OCI-LY7 (cell line): Measurements from ENCODE around the gene NOS3. TPM values are rescaled to one million over a fixed set of nuclear protein-coding genes. Genes with fewer than 3 reads are reported as not detected.

ENCODE experiments used
- BruUV-seq: library from RNA; stranded (reverse); fragments of 400-500 nt; replicated peaks from 2 replicates; lab custom pipeline; 2021; lab: Mats Ljungman, UMichigan
- CTCF ChIA-PET: fragments of 300-600 bp; sonication (Branson Sonifier 250); formaldehyde crosslinking; loops from one replicate; lab custom pipeline; 2022; ENCODE audit warnings: antibody characterized with exemption; ENCODE audit not compliant: unreplicated experiment; lab: Charles Lee
- POLR2A ChIA-PET: fragments of 300-600 bp; sonication (Branson Sonifier 250); formaldehyde crosslinking; loops from one replicate; lab custom pipeline; 2022; ENCODE audit warnings: antibody characterized with exemption; lab: Charles Lee
- DNase-seq: peaks from one replicate; pipeline ENCODE4 v3.0.0-alpha.2; 2015; ENCODE audit warnings: low spot score
- H2AFZ ChIP-seq: fragments of 200-600 bp; sonication (generic), shearing (Covaris generic); 2 replicates; pipeline ENCODE4 v1.6.1; 2014; ENCODE audit warnings: mild to moderate bottlenecking, antibody characterized with exemption, low read length, moderate library complexity
- H3K27ac ChIP-seq: fragments of 200-600 bp; sonication (generic); 2 replicates; pipeline ENCODE4 v1.5.1; 2014; ENCODE audit warnings: mixed run types, low read depth, mild to moderate bottlenecking, moderate library complexity, low read length, inconsistent platforms; ENCODE audit not compliant: poor library complexity, severe bottlenecking
- H3K36me3 ChIP-seq: fragments of 200-600 bp; sonication (generic); 2 replicates; pipeline ENCODE4 v1.6.1; 2014; ENCODE audit warnings: mild to moderate bottlenecking, antibody characterized with exemption, low read length, moderate library complexity, mixed read lengths; ENCODE audit not compliant: insufficient read depth
- H3K4me1 ChIP-seq: fragments of 200-600 bp; sonication (generic); 2 replicates; pipeline ENCODE4 v1.5.1; 2014; ENCODE audit warnings: mild to moderate bottlenecking, low read length; ENCODE audit not compliant: insufficient read depth, poor library complexity, severe bottlenecking
- H3K4me2 ChIP-seq: fragments of 200-600 bp; sonication (generic); 2 replicates; pipeline ENCODE4 v1.6.1; 2014; ENCODE audit warnings: mild to moderate bottlenecking, low read length
- H3K4me3 ChIP-seq: fragments of 200-600 bp; sonication (generic); 2 replicates; pipeline ENCODE4 v1.5.1; 2014; ENCODE audit warnings: mild to moderate bottlenecking, low read depth, low read length; ENCODE audit not compliant: poor library complexity, severe bottlenecking
- H3K79me2 ChIP-seq: fragments of 200-600 bp; sonication (generic); 2 replicates; pipeline ENCODE4 v1.6.1; 2016; ENCODE audit warnings: low read depth, mild to moderate bottlenecking, low read length, moderate library complexity, mixed read lengths; ENCODE audit not compliant: insufficient read depth
- H3K9me2 ChIP-seq: fragments of 200-600 bp; sonication (generic); 2 replicates; pipeline ENCODE4 v1.6.1; 2016; ENCODE audit warnings: mild to moderate bottlenecking, low read length, mixed read lengths; ENCODE audit not compliant: insufficient read depth
- H3K9me3 ChIP-seq: fragments of 200-600 bp; sonication (generic); 2 replicates; pipeline ENCODE4 v1.6.1; 2014; ENCODE audit warnings: mild to moderate bottlenecking, mixed run types, low read length, mixed read lengths
- H4K20me1 ChIP-seq: fragments of 200-600 bp; sonication (generic); 2 replicates; pipeline ENCODE4 v1.6.1; 2014; ENCODE audit warnings: mild to moderate bottlenecking, antibody characterized with exemption, low read length, moderate library complexity, mixed read lengths; ENCODE audit not compliant: insufficient read depth
- CTCF ChIP-seq: fragments of 200-600 bp; sonication (generic); conservative IDR thresholded peaks from 2 replicates; pipeline ENCODE4 v1.5.1; 2014; ENCODE audit warnings: mild to moderate bottlenecking, antibody characterized with exemption, low read length, moderate library complexity, mixed read lengths
- EZH2phosphoT487 ChIP-seq: fragments of 200-600 bp; sonication (generic); IDR thresholded peaks from 2 replicates; pipeline ENCODE4 v1.6.1; 2018; ENCODE audit warnings: low read depth, borderline replicate concordance, mild to moderate bottlenecking, mixed run types, antibody characterized with exemption, low read length, moderate library complexity, mixed read lengths
- intact Hi-C: fragments of 100-400 bp; cut with micrococcal nuclease; formaldehyde crosslinking; loops from one replicate; pipeline ENCODE4 v1.10.0; 2022; ENCODE audit not compliant: unreplicated experiment
- total RNA-seq, 2 experiments: library from RNA; depleted of rRNA in 1 of 2; stranded (reverse); fragments of >200 nt in 1 of 2; shearing (Covaris generic) in 1 of 2; gene quantifications; 2 replicates each; pipeline ENCODE4 v1.2.3, GENCODE V29; 2014 to 2022

Gene NOS3
- total RNA-seq, 2 experiments from 2014 or later: 0.78 to 0.82 TPM

DNA sequence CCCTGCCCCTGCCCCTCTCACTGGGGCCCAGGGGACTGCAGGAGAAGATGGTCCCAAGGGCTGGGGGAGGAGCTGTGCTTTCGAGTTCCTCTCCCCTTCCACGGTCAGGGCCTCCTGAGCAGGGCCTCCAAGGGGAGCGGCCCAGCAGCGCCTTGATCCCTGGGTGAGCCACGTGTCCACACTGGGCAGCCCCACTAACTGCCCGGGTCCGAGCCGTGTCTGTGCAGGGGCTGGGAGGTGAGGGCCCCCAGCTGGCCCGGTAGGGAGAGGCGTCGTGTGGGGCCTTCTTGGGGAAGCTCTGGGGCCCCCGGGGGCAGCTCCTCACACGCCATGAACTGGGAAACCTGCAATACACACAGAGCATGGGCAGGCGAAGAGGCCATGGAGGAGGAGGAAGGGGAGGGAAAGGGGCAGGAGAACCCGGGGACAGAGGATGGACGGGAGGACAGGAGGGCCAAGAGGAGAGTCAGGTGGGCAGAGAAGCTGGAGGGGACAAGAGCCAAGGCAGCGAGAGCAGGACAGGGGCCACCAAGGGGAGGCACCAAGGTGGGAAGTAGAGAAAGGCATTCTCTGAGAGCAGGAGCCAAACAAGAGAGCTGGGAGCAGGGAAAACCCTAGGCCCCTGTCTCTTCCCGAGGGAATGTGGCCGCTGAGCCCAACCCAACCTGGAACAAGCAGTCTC lies 45.5 kb upstream of the NOS3 start:
- no peak overlapping the region for H3K4me2 ChIP-seq

DNA sequence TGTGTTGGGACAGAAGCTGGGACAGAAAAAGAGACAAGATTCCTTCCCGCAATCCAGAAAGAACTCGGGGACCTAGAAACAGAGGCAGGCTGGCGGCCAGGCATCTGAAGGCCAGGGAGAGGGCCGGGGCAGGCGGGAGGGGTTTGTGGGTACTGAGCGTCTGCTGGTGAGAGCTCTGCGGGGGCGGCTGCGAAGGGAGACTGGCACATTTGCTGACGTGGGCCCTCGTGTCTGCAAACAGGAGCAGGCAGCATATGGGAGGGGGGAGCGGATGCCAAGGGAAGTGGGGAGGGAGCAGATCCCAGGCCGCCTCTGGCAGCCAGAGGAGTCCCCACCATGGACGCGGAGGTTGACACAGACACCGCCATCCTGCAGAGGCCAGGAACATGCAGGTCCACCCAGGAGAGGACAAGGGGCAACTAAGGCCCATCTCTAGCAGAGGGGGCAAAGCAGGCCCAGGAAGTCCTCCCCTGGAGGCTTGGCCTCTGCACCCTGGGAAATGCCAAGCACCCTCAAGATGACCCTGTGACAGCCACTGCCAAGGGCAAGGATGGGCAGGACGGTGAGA lies 44.9 kb upstream of the NOS3 start:
- ChIA-PET POLR2A (no interaction called here), CTCF (no interaction called here)
- Histone ChIP-seq H4K20me1 (no peaks in the 10 kb centered on the region), H3K4me2 (no peak overlapping the region), H3K4me3 (no peak overlapping the region), H3K9me2 (no peaks in the 10 kb centered on the region), H3K79me2 (no peaks in the 10 kb centered on the region), H3K9me3 (no peaks in the 10 kb centered on the region), H3K27ac (no peak overlapping the region), H2AFZ (no peak overlapping the region), H3K36me3 (no peaks in the 10 kb centered on the region), H3K4me1 (peaks cover 17% of the 10 kb centered on the region)
- DNase-seq: no peak
- no peak for TF ChIP-seq CTCF
- TF ChIP-seq EZH2phosphoT487: no peak
- no TSS peak for BruUV-seq
- intact Hi-C loops: no loop called here

More for the DNA sequence above, 45.5 kb upstream of the NOS3 start:
- no peak for DNase-seq
- Histone ChIP-seq H3K36me3 (no peaks in the 10 kb centered on the region), H3K9me3 (no peaks in the 10 kb centered on the region), H3K79me2 (no peaks in the 10 kb centered on the region), H3K4me1 (peaks cover 17% of the 10 kb centered on the region), H3K4me3 (no peak overlapping the region), H3K27ac (no peak overlapping the region), H2AFZ (no peak overlapping the region), H3K9me2 (no peaks in the 10 kb centered on the region), H4K20me1 (no peaks in the 10 kb centered on the region)
- ChIA-PET CTCF (no interaction called here), POLR2A (no interaction called here)
- intact Hi-C loops: no loop called here
- TF ChIP-seq EZH2phosphoT487 (no peak), CTCF (no peak)
- BruUV-seq: no TSS peak
